Keratinocyte (primary cell): ENCODE results near the gene SMIM45. TPM values are rescaled to one million over a fixed set of nuclear protein-coding genes. Genes with fewer than 3 reads are reported as not detected.

Source experiments
- DNase-seq: peaks from one replicate; pipeline ENCODE4 v3.0.0-alpha.2; 2011; ENCODE audit warnings: low read depth, missing footprints, low spot score
- FAIRE-seq: peaks from 2 replicates; lab custom pipeline; 2011; peaks lifted over from hg19 to GRCh38; lab: Jason Lieb, UNC
- H2AFZ ChIP-seq: 2 replicates; pipeline ENCODE4 v1.6.0; 2012; ENCODE audit warnings: low read length, control low read depth, inconsistent platforms; ENCODE audit not compliant: control insufficient read depth
- H3K27ac ChIP-seq: 2 replicates; pipeline ENCODE4 v1.5.1; 2011; ENCODE audit warnings: low read length; ENCODE audit not compliant: control insufficient read depth, insufficient read depth
- H3K27me3 ChIP-seq: 3 replicates; pipeline ENCODE4 v1.6.0; 2011; ENCODE audit warnings: low read length; ENCODE audit not compliant: control insufficient read depth, insufficient read depth; ENCODE audit errors: extremely low read depth
- H3K36me3 ChIP-seq, 2 experiments: 2 replicates in 1 of 2; 3 replicates in 1 of 2; pipeline ENCODE4 v1.5.1; 2011; ENCODE audit warnings: low read length in 2 of 2, mild to moderate bottlenecking in 1 of 2; ENCODE audit not compliant: control insufficient read depth in 2 of 2, insufficient read depth in 2 of 2; ENCODE audit errors: extremely low read depth in 1 of 2
- H3K4me1 ChIP-seq: 3 replicates; pipeline ENCODE4 v1.5.1; 2011; ENCODE audit warnings: low read length; ENCODE audit not compliant: control insufficient read depth, insufficient read depth; ENCODE audit errors: extremely low read depth
- H3K4me2 ChIP-seq: 3 replicates; pipeline ENCODE4 v1.6.0; 2011; ENCODE audit warnings: low read depth, low read length; ENCODE audit not compliant: control insufficient read depth, insufficient read depth; ENCODE audit errors: extremely low read depth
- H3K4me3 ChIP-seq, 3 experiments: fragments of 200-600 bp in 1 of 3; sonication (generic) in 1 of 3; 2 replicates in 2 of 3; 3 replicates in 1 of 3; pipeline ENCODE4 v1.5.1; 2011 to 2016; ENCODE audit warnings: low read length in 3 of 3, mild to moderate bottlenecking in 3 of 3, control low read depth in 2 of 3, inconsistent platforms in 1 of 3, low read depth in 1 of 3, mixed read lengths in 1 of 3, mixed run types in 1 of 3, moderate library complexity in 1 of 3; ENCODE audit not compliant: control insufficient read depth in 2 of 3, insufficient read depth in 2 of 3; ENCODE audit errors: extremely low read depth in 1 of 3
- H3K79me2 ChIP-seq: 2 replicates; pipeline ENCODE4 v1.6.0; 2012; ENCODE audit warnings: low read length; ENCODE audit not compliant: control insufficient read depth, insufficient read depth
- H3K9ac ChIP-seq: 3 replicates; pipeline ENCODE4 v1.6.0; 2011; ENCODE audit warnings: low read length; ENCODE audit not compliant: control insufficient read depth, insufficient read depth; ENCODE audit errors: extremely low read depth
- H3K9me1 ChIP-seq: 3 replicates; pipeline ENCODE4 v1.6.0; 2011; ENCODE audit warnings: low read length; ENCODE audit not compliant: control insufficient read depth, insufficient read depth; ENCODE audit errors: extremely low read depth
- H3K9me3 ChIP-seq: 2 replicates; pipeline ENCODE4 v1.5.1; 2012; ENCODE audit warnings: low read depth, low read length; ENCODE audit not compliant: control insufficient read depth
- H4K20me1 ChIP-seq: 3 replicates; pipeline ENCODE4 v1.6.0; 2011; ENCODE audit warnings: low read length; ENCODE audit not compliant: control insufficient read depth, insufficient read depth; ENCODE audit errors: extremely low read depth
- EZH2 ChIP-seq: IDR thresholded peaks from one replicate; pipeline ENCODE4 v1.6.1; 2012; ENCODE audit warnings: inconsistent platforms, mild to moderate bottlenecking, low read length, moderate library complexity
- dilution Hi-C: fragments of 300-500 bp; cut with MboI; formaldehyde crosslinking; loops from one replicate; pipeline ENCODE4 v1.7.0; 2020; ENCODE audit warnings: low sequenced_read_pairs; ENCODE audit not compliant: extremely low pct_ligation_motif_present
- polyA plus RNA-seq, 5 experiments: library from polyadenylated mRNA; depleted of rRNA in 3 of 5; stranded (reverse) in 3 of 5; stranded (forward) in 1 of 5; unstranded in 1 of 5; fragments of >200 nt; gene quantifications; 1 replicate in 1 of 5; 2 replicates in 3 of 5; 3 replicates in 1 of 5; pipeline versions ENCODE4 v1.2.1 to v1.2.3, GENCODE V29; 2011 to 2012; ENCODE audit warnings: missing spikeins in 2 of 5, low read depth in 1 of 5, low replicate concordance in 1 of 5
- TF ChIP-seq, protein P1 (sequence below), 3 experiments: IDR thresholded peaks in 1 of 3; conservative IDR thresholded peaks in 1 of 3; optimal IDR thresholded peaks in 1 of 3; 2 replicates in 2 of 3; 3 replicates in 1 of 3; pipeline versions ENCODE3 to v1.5.1; 2011; ENCODE audit warnings: low read length in 3 of 3, mild to moderate bottlenecking in 3 of 3, moderate library complexity in 2 of 3, control low read depth in 1 of 3, inconsistent platforms in 1 of 3; ENCODE audit not compliant: insufficient read depth in 2 of 3; ENCODE audit errors: extremely low read depth in 1 of 3

The SMIM45 gene

DNA sequence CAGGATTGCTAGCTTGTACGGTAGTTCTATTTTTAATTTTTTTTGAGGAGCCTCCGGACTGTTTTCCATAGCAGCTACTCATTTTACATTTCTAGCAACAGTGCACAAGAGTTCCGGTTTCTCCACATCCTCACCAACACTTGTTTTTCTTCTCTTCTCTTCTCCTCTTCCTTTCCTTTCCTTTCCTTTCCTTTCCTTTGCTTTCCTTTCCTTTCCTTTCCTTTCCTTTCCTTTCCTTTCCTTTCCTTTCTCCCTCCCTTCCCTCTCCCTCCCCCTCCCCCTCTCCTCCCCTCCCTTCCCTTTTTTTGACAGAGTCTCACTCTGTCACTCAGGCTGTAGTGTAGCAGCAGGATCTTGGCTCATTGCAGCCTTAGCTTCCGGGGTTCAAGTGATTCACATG is 56.0 kb downstream of the SMIM45 start:
- Histone ChIP-seq H3K4me3 (no peak overlapping the region), H2AFZ (no peak overlapping the region), H3K9ac (no peak overlapping the region), H3K9me3 (no peaks in the 10 kb centered on the region), H3K79me2 (no peaks in the 10 kb centered on the region), H3K27me3 (no peaks in the 10 kb centered on the region), H3K36me3 (no peaks in the 10 kb centered on the region), H3K4me1 (no peaks in the 10 kb centered on the region), H3K27ac (no peak overlapping the region), H3K4me2 (no peak overlapping the region), H4K20me1 (no peaks in the 10 kb centered on the region), H3K9me1 (no peaks in the 10 kb centered on the region)
- FAIRE-seq (no peak), DNase-seq (no peak)
- TF ChIP-seq, protein P1, sequence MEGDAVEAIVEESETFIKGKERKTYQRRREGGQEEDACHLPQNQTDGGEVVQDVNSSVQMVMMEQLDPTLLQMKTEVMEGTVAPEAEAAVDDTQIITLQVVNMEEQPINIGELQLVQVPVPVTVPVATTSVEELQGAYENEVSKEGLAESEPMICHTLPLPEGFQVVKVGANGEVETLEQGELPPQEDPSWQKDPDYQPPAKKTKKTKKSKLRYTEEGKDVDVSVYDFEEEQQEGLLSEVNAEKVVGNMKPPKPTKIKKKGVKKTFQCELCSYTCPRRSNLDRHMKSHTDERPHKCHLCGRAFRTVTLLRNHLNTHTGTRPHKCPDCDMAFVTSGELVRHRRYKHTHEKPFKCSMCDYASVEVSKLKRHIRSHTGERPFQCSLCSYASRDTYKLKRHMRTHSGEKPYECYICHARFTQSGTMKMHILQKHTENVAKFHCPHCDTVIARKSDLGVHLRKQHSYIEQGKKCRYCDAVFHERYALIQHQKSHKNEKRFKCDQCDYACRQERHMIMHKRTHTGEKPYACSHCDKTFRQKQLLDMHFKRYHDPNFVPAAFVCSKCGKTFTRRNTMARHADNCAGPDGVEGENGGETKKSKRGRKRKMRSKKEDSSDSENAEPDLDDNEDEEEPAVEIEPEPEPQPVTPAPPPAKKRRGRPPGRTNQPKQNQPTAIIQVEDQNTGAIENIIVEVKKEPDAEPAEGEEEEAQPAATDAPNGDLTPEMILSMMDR (optimal IDR thresholded peaks at IDR 0.05 in 1 of 3, IDR thresholded peaks at IDR 0.05 in 1 of 3, conservative IDR thresholded peaks at IDR 0.05 in 1 of 3; ENCODE audit: extremely low read depth in 1 of 3, insufficient read depth in 2 of 3, low read length in 3 of 3) = no peak
- TF ChIP-seq EZH2 = no peak
- dilution Hi-C loops = no loop called here

Other genes with a start within 250 kb of the SMIM45 start
- gene CCDC134, start 151.5 kb upstream of the SMIM45 start, polyA plus RNA-seq = 3.5 to 6.3 TPM (median 4.1 TPM) in 3 replicates
- 57.5 to 68.4 TPM (median 58.4 TPM) in 3 replicates for gene SREBF2, start 119.0 kb upstream of the SMIM45 start, polyA plus RNA-seq
- not detected in 3 replicates for gene SHISA8, start 37.1 kb upstream of the SMIM45 start, polyA plus RNA-seq
- gene TNFRSF13C, start 25.3 kb upstream of the SMIM45 start, polyA plus RNA-seq = 0.03 to 0.08 TPM (median 0.06 TPM) in 3 replicates
- gene CENPM, start 5.0 kb upstream of the SMIM45 start, polyA plus RNA-seq = 1.3 to 10.1 TPM (median 4.8 TPM) in 3 replicates
- 0.05 to 0.07 TPM (median 0.06 TPM) in 3 replicates for gene SEPTIN3, start 17.3 kb downstream of the SMIM45 start, polyA plus RNA-seq
- 0.04 to 0.07 TPM in 2 of 3 replicates, not detected in the other for gene WBP2NL, start 46.6 kb downstream of the SMIM45 start, polyA plus RNA-seq
- gene NAGA, start 118.7 kb downstream of the SMIM45 start, polyA plus RNA-seq = 17.0 to 20.9 TPM (median 20.5 TPM) in 3 replicates
- gene PHETA2, start 122.1 kb downstream of the SMIM45 start, polyA plus RNA-seq = 0.80 to 2.2 TPM (median 1.4 TPM) in 3 replicates
- 21.1 to 30.0 TPM (median 21.6 TPM) in 3 replicates for gene SMDT1, start 127.5 kb downstream of the SMIM45 start, polyA plus RNA-seq
- 46.3 to 86.7 TPM (median 54.6 TPM) in 3 replicates for gene NDUFA6, start 138.6 kb downstream of the SMIM45 start, polyA plus RNA-seq
- gene CYP2D6, start 178.7 kb downstream of the SMIM45 start, polyA plus RNA-seq = 0.74 to 2.8 TPM (median 0.81 TPM) in 3 replicates